KMS-11 (cell line): ENCODE measurements around the gene TAC4.

ENCODE experiments used
- H2AFZ ChIP-seq: fragments of 200-600 bp; sonication (generic); 2 replicates; pipeline ENCODE4 v1.6.1; 2016; ENCODE audit warnings: antibody characterized with exemption, mixed run types, low read depth
- H3K27ac ChIP-seq: fragments of 200-600 bp; sonication (generic); 2 replicates; pipeline ENCODE4 v1.6.1; 2016; ENCODE audit warnings: mild to moderate bottlenecking, mixed run types
- H3K27me3 ChIP-seq: fragments of 200-600 bp; sonication (generic); 2 replicates; pipeline ENCODE4 v1.6.1; 2017; ENCODE audit warnings: mild to moderate bottlenecking, low read depth, mixed run types, moderate library complexity; ENCODE audit not compliant: insufficient read depth
- H3K36me3 ChIP-seq: fragments of 200-600 bp; sonication (generic); 2 replicates; pipeline ENCODE4 v1.6.1; 2017; ENCODE audit warnings: mild to moderate bottlenecking, mixed run types; ENCODE audit not compliant: insufficient read depth
- H3K4me1 ChIP-seq: fragments of 200-600 bp; sonication (generic); 2 replicates; pipeline ENCODE4 v1.6.1; 2016; ENCODE audit warnings: mild to moderate bottlenecking, low read depth, mixed run types; ENCODE audit not compliant: poor library complexity, severe bottlenecking
- H3K4me2 ChIP-seq: fragments of 200-600 bp; sonication (generic); 2 replicates; pipeline ENCODE4 v1.7.0; 2016; ENCODE audit warnings: mild to moderate bottlenecking, mixed run types
- H3K4me3 ChIP-seq: fragments of 200-600 bp; sonication (generic); IDR thresholded peaks from 2 replicates; pipeline ENCODE4 v1.6.1; 2017; ENCODE audit warnings: low read depth, low read length, mixed read lengths; ENCODE audit not compliant: insufficient read depth
- H3K79me2 ChIP-seq: fragments of 200-600 bp; sonication (generic); 2 replicates; pipeline ENCODE4 v1.6.1; 2016; ENCODE audit warnings: low read depth, mixed run types; ENCODE audit not compliant: insufficient read depth
- H3K9ac ChIP-seq: fragments of 200-600 bp; sonication (generic); 2 replicates; pipeline ENCODE4 v1.6.1; 2016; ENCODE audit warnings: mild to moderate bottlenecking, mixed run types
- H4K20me1 ChIP-seq: fragments of 200-600 bp; sonication (generic); 2 replicates; pipeline ENCODE4 v1.6.1; 2016; ENCODE audit warnings: mild to moderate bottlenecking, mixed run types; ENCODE audit not compliant: insufficient read depth
- CTCF ChIP-seq: fragments of 200-600 bp; sonication (generic); conservative IDR thresholded peaks from 2 replicates; pipeline ENCODE4 v1.6.1; 2017; ENCODE audit warnings: low read depth, mild to moderate bottlenecking, antibody characterized with exemption, low read length, moderate library complexity, mixed read lengths

The TAC4 gene

GRCh38 chr17:49886036-49886435 lies 38.2 kb upstream of the TAC4 start:
- Histone ChIP-seq H3K4me2 (no peak overlapping the region), H3K27ac (no peak overlapping the region), H3K9ac (no peak overlapping the region), H3K4me1 (no peaks in the 10 kb centered on the region), H3K79me2 (no peaks in the 10 kb centered on the region), H2AFZ (no peak overlapping the region), H4K20me1 (no peaks in the 10 kb centered on the region), H3K4me3 (no peak overlapping the region), H3K27me3 (peaks cover 94% of the 10 kb centered on the region), H3K36me3 (no peaks in the 10 kb centered on the region)
- TF ChIP-seq CTCF: no peak

GRCh38 chr17:49882434-49882833 lies 34.6 kb upstream of the TAC4 start:
- TF ChIP-seq CTCF: no peak
- no peak overlapping the region for H3K4me2 ChIP-seq
- H3K9ac ChIP-seq: no peak overlapping the region
- H3K4me1 ChIP-seq: peaks cover 5% of the 10 kb centered on the region
- no peaks in the 10 kb centered on the region for H3K79me2 ChIP-seq
- H4K20me1 ChIP-seq: no peaks in the 10 kb centered on the region
- peaks cover 94% of the 10 kb centered on the region for H3K27me3 ChIP-seq
- H2AFZ ChIP-seq: no peak overlapping the region
- H3K27ac ChIP-seq: no peak overlapping the region
- H3K4me3 ChIP-seq: no peak overlapping the region
- H3K36me3 ChIP-seq: no peaks in the 10 kb centered on the region

DNA sequence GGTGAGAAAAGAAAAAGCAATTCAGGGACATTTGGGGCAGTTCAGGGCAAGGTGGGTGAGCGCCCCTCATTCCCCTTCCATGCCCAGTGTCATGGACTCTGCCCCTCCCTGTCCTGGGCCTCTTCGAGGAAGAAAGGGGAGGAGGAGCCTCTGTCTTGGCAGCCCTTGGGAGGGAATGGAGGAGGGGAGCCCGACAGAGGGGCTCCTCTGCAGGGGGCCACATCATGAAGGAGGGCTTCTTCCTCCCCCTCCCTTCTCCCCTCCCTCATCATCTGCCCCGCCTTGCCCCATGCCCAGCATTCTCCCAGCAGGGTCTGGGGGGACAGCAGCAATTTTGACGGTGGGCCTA lies 33.2 kb upstream of the TAC4 start:
- peaks cover 93% of the 10 kb centered on the region for H3K27me3 ChIP-seq
- no peak overlapping the region for H3K27ac ChIP-seq
- no peaks in the 10 kb centered on the region for H4K20me1 ChIP-seq
- peaks cover 5% of the 10 kb centered on the region for H3K4me1 ChIP-seq
- H3K4me3 ChIP-seq: no peak overlapping the region
- H2AFZ ChIP-seq: no peak overlapping the region
- no peak for TF ChIP-seq CTCF
- no peak overlapping the region for H3K4me2 ChIP-seq
- H3K79me2 ChIP-seq: no peaks in the 10 kb centered on the region
- no peaks in the 10 kb centered on the region for H3K36me3 ChIP-seq
- H3K9ac ChIP-seq: no peak overlapping the region

- Histone ChIP-seq H2AFZ (no peak overlapping the region), H3K27ac (no peak overlapping the region), H3K79me2 (no peaks in the 10 kb centered on the region), H3K36me3 (no peaks in the 10 kb centered on the region), H3K4me3 (no peak overlapping the region), H3K4me2 (no peak overlapping the region), H3K27me3 (peaks cover 91% of the 10 kb centered on the region), H3K4me1 (peaks cover 5% of the 10 kb centered on the region), H4K20me1 (no peaks in the 10 kb centered on the region), H3K9ac (no peak overlapping the region)
- TF ChIP-seq CTCF: peak; percentile 85
Observed at GRCh38 chr17:49880291-49881053, 32.6 kb upstream of the TAC4 start.
